Activated CD8-positive, alpha-beta memory T cell treated with anti-CD3 and anti-CD28 coated beads, Interleukin-2, amount 50 U/mL, for 4 hours (primary cell): ENCODE measurements around the gene ITGA7.
"Not testable (repeated sequence)": the region's sequence is repeated elsewhere in the genome, so short reads cannot be mapped to it uniquely, and the experiment has no call there.

ENCODE experiments used
- DNase-seq: peaks from one replicate; pipeline ENCODE4 v3.0.0-alpha.2; 2020

ITGA7 gene

GRCh38 chr12:55676707-55677106, 31.0 kb downstream of the ITGA7 start:
- no peak for DNase-seq

GRCh38 chr12:55675666-55676065, 32.0 kb downstream of the ITGA7 start:
- no peak for DNase-seq

GRCh38 chr12:55673638-55674037, 34.1 kb downstream of the ITGA7 start:
- DNase-seq = no peak

DNA sequence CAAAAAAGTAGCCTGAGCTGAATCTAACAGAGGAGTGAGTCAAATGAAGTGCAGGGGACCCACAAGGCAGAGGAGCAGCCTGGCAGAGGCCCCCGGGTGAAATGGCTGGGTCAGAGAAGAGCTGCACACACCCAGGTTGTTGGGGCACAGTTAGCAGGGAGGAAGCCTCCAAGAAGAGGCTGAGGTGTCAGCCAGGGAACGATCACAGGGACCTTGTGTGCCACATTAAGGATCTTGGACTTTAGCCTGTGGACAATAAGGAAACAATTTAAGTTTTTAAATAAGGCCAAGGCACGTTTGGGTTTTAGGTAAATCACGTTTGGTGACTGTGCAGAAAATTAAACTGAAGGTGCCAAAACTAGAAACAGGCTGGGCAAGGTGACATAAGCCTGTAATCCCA, 36.0 kb downstream of the ITGA7 start:
- no peak for DNase-seq

- no peak for DNase-seq
These were observed 37.4 kb downstream of the ITGA7 start for GRCh38 chr12:55670276-55670675.

DNA sequence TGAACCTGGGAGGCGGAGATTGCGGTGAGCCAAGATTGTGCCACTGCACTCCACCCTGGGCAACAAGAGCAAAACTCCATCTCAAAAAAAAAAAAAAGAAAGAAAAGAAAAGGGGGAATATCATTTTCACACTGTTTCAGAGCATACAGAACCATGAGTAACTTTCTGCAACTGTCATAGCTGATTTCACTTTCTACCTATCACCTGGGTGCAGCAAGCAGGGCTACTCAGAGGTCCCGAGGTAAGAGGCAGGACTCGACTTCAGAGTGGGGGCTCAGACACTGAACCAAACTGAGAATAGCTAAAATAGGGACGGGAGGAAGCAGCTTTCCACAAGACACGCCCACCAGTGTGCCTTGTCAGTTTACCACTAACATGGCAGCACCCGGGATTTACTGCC, 41.2 kb downstream of the ITGA7 start:
- DNase-seq = no peak

- DNase-seq = no peak
These were observed 42.9 kb downstream of the ITGA7 start for GRCh38 chr12:55664826-55665225.

DNA sequence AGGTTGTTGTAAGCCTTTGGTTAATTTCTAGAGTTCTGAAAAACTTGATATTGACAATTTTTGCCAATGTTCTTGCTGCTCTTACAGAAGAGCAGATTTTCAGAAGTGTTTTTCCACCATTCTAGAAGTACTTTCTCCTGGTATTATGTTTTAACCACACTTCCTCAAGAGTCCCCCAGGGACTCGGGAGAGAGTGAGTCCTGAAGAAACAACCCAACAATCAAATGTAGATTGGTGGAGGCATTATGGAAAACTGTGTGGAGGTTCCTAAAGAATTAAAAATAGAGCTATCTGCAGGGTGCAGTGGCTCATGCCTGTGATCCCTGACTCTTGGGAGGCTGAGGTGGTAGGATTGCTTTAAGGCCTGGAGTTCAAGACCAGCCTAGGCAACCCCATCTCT, 44.3 kb downstream of the ITGA7 start:
- no peak for DNase-seq

DNA sequence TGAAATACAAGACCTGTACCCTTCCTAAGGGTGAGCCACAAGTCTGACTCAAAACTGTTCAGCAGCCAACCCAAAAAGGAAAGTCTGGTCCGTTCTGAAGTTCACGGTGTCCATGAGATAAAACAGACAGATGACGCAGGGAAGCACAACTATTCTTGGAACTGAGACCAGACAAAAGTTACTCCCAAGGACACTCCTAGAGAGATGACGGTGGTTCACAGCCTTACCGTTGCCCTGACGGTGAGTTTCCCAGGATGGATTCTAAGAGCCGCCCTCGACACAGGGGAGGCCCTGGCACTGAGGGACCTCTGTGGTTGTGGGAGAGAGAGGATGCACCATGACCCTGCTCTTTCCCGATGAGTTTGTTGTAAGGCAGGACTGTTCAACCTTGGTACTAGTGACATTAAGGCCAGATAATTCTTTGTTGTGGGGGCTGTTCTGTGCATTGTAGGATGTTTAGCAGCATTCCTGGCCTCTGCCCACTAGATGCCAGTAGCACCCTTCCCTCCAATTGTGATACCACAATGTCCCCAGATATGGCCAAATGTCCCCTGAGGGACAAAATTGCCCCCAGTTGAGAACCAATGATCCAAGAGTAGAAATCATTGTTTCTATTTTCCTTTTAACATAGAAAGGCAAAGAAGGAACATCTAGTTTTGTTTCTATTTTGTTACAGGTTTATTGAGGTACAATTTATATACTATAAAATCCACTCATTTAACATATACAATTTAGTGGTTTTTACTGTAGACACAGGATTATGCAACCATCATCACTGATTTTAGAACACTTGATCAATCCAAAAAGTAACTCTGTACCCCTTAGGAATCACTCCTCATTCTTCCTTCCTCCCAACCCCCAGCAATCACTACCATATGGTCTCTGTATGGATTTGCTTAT, 48.0 kb downstream of the ITGA7 start:
- DNase-seq = no peak

DNA sequence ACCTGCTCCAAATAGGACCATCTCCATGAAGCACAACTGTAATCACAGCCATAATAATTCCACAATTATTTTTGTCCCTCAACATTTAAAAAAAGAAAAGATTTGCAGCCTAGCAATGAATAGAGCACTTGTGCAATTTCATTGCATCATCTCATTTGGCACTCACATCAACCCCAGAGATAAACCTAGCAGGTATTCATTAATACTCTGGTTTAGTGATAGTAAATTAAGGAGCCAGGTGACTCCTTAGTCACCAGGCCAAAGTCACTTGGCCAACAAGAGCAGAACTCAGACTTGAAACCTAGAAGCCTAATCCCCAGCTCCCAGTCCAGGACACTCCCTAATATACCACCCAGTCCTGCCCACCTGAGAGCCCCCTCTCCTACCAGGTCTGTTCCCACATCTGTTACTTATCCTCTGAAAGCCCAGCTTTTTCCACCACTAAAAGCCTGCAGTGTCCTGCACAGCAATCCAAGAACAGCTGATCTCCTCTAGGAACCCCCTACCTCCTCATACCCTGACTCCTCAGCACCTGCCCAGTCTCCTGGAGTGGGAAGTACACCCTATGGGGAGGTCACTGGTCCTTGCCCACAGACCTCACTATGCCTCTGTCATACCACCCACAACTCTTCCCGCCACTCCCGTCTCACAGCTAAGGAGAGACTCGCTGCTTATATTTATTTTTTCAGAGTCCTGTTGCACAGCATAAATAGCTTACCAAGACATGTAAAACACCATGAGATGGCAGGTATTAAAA, 48.9 kb downstream of the ITGA7 start:
- DNase-seq = no peak

DNA sequence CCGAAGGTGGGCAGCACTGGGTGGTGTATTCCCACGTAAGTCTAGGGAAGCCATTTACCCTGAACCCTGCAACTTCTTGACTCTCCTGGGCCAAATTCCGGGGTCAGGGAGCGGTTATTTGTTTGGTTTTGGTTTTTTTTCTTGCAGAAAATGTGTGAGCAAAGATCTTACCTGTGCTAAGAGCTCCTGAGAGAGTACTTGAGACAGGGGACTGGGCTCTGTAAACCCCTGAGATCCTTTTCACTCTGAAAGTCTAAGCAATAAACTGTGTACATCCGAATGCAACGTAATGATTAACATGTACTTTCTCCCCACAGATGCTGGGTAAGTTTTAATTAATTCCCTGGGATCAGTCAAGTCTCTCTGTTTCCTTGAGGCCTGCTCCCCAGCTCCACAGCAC, 49.5 kb downstream of the ITGA7 start:
- DNase-seq = no peak

DNA sequence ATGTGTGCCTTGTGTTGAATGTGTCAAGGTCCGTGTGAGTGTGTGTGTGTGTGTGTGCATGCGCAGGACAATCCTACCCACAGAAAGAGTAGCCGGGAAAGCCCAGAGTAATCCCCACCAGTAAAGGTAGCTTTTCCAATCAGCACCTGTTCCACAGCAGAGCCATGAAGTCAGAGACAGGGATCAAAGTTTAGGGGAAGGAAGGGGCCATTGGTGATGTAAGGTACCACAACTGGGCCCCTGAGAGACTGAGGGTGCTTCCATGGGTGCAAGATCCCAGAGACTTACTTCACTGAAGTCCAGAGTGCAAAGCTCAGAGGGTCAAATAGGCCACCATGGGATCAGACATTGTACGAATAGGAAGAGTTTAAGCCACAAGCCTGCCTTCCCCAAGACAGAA, 50.5 kb downstream of the ITGA7 start:
- no peak for DNase-seq

- no peak for DNase-seq
These were observed 53.0 kb downstream of the ITGA7 start for GRCh38 chr12:55654511-55655214.

DNA sequence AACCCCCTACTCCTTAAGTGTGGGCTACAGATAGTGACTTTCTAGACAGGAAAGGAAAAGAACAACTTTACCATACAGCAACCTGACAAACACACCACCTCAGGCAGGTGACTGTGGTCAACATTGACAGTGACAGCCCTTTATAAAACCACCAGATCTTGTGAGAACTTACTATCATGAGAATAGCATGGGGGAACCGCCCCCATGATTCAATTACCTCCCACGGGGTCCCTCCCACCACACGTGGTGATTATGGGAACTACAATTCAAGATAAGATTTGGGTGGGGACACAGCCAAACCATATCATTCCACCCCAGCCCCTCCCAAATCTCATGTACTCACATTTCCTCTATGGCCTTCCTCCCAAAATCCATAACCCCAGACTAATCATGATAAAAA, 54.7 kb downstream of the ITGA7 start:
- DNase-seq = no peak

DNA sequence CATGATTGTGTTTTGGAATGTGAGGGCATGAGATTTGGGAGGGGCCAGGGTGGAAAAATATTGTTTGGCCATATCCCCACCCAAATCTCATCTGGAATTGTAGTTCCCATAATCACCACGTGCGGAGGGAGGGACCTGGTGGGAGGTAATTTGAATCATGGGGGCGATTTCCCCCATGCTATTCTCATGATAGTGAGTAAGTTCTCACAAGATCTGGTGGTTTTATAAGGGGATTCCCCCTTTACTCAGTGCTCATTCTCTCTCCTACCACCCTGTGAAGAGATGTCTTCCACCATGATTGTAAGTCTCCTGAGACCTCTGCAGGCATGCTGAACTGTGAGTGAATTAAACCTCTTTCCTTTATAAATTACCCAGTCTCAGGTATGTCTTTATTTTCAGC, 55.4 kb downstream of the ITGA7 start:
- no peak for DNase-seq

DNA sequence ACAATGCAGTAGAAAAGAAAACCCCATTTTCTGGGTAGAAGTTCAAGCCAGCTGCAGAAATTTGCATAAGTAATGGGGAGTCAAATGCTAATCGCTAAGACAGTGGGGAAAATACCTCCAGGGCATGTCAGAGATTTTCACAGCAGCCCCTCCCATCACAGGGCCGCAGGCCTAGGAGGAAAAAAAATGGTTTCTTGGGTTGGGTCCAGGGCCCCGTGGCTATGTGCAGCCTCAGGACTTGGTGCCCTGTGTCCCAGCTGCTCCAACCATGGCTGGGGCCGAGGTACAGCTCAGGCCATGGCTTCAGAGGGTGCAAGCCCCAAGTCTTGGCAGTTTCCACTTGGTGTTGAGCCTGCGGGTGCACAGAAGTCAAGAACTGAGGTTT, 56.4 kb downstream of the ITGA7 start:
- DNase-seq = no peak

GRCh38 chr12:55650620-55651298, 56.9 kb downstream of the ITGA7 start:
- not testable (repeated sequence) for DNase-seq

DNA sequence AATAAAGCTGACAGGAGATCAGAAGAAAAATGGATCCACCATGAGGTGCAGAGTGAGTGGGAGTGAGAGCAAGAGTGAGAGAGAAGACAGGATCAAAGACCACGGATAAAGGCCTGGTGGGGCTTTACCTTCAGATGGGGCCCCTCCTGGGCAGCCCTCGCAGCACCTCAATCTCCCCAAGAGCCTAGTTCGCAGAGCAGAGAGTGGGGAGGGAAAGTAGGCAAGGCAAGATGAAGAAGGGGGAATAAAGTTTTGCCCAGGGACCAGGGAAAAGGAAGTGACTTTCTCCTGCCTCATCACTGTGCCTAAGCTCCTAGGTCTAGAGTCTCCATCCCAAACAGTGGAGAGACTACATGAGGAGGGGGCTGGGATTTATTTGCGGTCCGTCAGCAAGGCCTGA, 60.7 kb downstream of the ITGA7 start:
- DNase-seq = no peak

- DNase-seq = no peak
These were observed 63.1 kb downstream of the ITGA7 start for GRCh38 chr12:55644591-55644990.

- DNase-seq = no peak
These were observed 65.0 kb downstream of the ITGA7 start for GRCh38 chr12:55642669-55643068.

DNA sequence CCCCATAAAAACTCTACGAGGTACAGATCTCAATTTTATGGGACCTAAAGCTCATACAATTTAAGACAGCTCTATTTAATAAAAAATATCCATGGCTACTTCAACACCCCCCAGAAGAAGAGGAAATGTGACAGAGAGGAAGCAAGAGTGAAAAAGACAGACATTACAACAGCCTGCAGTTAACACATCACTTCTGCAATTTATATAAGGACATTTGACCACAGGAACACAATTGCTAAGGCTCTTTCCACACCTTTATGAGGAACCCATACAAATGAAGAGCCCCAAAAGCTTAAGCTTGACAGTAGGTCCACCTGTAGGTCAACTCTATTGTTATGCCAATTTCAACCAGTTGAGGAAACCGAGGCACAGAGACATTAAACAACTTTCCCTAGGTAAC, 65.4 kb downstream of the ITGA7 start:
- no peak for DNase-seq

- DNase-seq = no peak
These were observed 66.1 kb downstream of the ITGA7 start for GRCh38 chr12:55641595-55641994.

- DNase-seq = no peak
These were observed 70.2 kb downstream of the ITGA7 start for GRCh38 chr12:55637467-55637866.
